HG03039 (cell line): ENCODE data around the gene CAV3.

ENCODE experiments used
- ATAC-seq: cut with Tn5 transposase; IDR thresholded peaks from one replicate; pipeline ENCODE4 v1.9.1; 2021; ENCODE audit warnings: mild to moderate bottlenecking, moderate library complexity; ENCODE audit not compliant: unreplicated experiment

The CAV3 gene

DNA sequence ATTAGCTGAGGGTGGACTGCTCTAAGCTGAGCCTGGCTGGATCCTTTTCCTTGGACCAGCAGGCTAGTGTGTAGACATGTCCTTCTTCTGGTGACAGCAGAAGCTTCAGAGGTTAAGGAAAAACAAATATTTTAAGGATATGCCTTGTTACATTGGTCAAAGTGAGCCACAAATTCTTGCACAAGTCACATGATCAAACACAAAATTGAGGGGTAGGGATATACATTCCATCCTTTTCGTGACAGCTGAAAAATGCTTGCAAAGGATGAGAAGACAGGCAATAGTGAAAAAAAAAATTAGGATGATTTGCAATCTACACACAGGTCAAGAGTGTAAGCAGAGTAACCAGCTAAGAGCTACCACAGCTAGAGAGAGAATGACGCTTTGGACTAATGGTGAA, 56.9 kb downstream of the CAV3 start:
- no peak for ATAC-seq

DNA sequence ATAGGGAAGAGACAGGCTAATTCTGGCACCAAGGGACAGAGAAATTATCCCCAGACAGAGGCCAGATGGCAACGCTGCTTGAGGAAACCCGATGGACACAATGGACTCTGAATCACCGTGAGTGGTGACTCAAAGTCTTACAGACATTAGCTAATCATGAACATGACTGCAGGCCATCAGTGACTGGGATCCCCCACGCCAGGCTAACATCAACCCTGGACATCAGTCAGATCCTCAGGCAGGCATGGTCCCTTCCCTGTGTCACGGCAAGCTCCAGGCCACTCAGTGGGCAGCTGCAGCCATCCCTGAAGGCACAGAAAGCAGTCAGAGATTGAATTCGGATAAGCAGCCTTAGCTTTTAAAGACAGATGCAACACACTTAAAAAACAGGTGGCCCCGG, 59.6 kb downstream of the CAV3 start:
- no peak for ATAC-seq

DNA sequence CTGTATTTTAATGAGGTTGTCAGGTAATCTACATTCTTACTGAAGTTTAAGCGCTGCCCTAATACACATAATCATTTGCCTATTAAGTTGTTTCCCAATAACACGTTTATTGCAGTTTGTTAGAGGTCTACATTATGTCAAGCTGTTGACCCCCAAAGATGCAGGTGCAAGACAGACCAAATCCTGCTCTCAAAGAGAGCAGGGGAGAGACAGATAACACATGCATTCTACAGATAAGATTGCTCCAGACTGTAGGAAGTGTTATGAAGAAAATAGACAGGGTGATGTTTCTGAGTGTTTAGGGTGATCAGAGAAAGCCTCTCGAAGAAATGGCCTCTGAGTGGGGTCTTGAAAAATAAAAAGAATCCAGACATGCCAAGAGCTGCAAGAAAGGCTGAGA, 60.6 kb downstream of the CAV3 start:
- no peak for ATAC-seq
